Psoas muscle (tissue), 8 donors: ENCODE results near the gene HSPA12A. TPM values are rescaled to one million over a fixed set of nuclear protein-coding genes. Genes with fewer than 3 reads are reported as not detected.
"Not testable (repeated sequence)": the region's sequence is repeated elsewhere in the genome, so short reads cannot be mapped to it uniquely, and the experiment has no call there.

ENCODE experiments used
- ATAC-seq, 4 donors: fragments of 200-7000 bp; cut with Tn5 transposase; one replicate each; pipeline ENCODE4 v1.9.1; 2020; ENCODE audit warnings: moderate library complexity in 3 of 4, mild to moderate bottlenecking in 2 of 4
- DNase-seq, 2 donors: peaks; one replicate each; pipeline ENCODE4 v3.0.0-alpha.2; 2020
- H3K27ac ChIP-seq: fragments of 200-600 bp; one replicate; pipeline ENCODE4 v1.8.0; 2022
- H3K27me3 ChIP-seq, 3 donors: fragments of 200-600 bp in 1 of 3; one replicate each; pipeline versions ENCODE4 v1.6.1 to v1.8.0; 2013 to 2022; ENCODE audit warnings: low read length in 2 of 3, mild to moderate bottlenecking in 2 of 3, moderate library complexity in 1 of 3; ENCODE audit not compliant: insufficient read depth in 3 of 3
- H3K36me3 ChIP-seq, 2 donors: fragments of 200-600 bp in 1 of 2; one replicate each; pipeline versions ENCODE4 v1.6.1 to v1.8.0; 2013 to 2022; ENCODE audit warnings: low read depth in 1 of 2, mild to moderate bottlenecking in 1 of 2, moderate library complexity in 1 of 2; ENCODE audit not compliant: insufficient read depth in 1 of 2
- H3K4me1 ChIP-seq: fragments of 200-600 bp; one replicate; pipeline ENCODE4 v1.8.0; 2022
- H3K4me3 ChIP-seq: fragments of 200-600 bp; one replicate; pipeline ENCODE4 v1.8.0; 2022; ENCODE audit warnings: mild to moderate bottlenecking
- H3K9me3 ChIP-seq: fragments of 200-600 bp; one replicate; pipeline ENCODE4 v1.8.0; 2022
- WGBS, 3 donors: extraction: QIAGEN DNeasy Blood & Tissue Kit; methylation state at CpG; one replicate each; pipeline versions ENCODE4 v1.1.6 to v1.1.7; 2013; 5-methylcytosine and 5-hydroxymethylcytosine counted together
- intact Hi-C, 2 donors: fragments of 100-400 bp; cut with DNase I; formaldehyde crosslinking; loops; one replicate each; pipeline versions ENCODE4 v1.11.0 to v1.14.2; 2022
- polyA plus RNA-seq, 3 donors: library from polyadenylated mRNA; stranded (reverse); fragments of 200-250 nt; gene quantifications; one replicate each; pipeline ENCODE4 v1.2.3, GENCODE V29; 2013
- total RNA-seq, 4 donors: library from RNA; stranded (reverse); fragmentation: NEBNext Ultra II Directional in 2 of 4; extraction: Animal tissue kit (Norgen Biotek cat#: 25700) in 2 of 4; gene quantifications; one replicate each; pipeline versions ENCODE4 v1.2.1 to v1.2.4, GENCODE V29; 2021 to 2023
- TF ChIP-seq, protein P1 (sequence below): fragments of 200-600 bp; IDR thresholded peaks from one replicate; pipeline ENCODE4 v1.8.0; 2022; ENCODE audit warnings: antibody characterized with exemption
- donor health status: healthy with polysubstance abuse.
- donor health status: DM: no; HTN: no; CAD: no; lungs with moderate emphysema.
- donor health status: Bipolar disorder and iron deficiency.
- donor health status: healthy.
- donor health status: DM: yes; HTN: yes; CAD: no.
- donor health status: DM: no; HTN: no; CAD: no.
- donor health status: DM: no; HTN: no; CAD: no.
- donor health status: DM: yes; HTN: yes; CAD: no.

Gene HSPA12A
- total and polyA plus RNA-seq, 7 donors: 2.6 to 11.4 (median 7.0) TPM

DNA sequence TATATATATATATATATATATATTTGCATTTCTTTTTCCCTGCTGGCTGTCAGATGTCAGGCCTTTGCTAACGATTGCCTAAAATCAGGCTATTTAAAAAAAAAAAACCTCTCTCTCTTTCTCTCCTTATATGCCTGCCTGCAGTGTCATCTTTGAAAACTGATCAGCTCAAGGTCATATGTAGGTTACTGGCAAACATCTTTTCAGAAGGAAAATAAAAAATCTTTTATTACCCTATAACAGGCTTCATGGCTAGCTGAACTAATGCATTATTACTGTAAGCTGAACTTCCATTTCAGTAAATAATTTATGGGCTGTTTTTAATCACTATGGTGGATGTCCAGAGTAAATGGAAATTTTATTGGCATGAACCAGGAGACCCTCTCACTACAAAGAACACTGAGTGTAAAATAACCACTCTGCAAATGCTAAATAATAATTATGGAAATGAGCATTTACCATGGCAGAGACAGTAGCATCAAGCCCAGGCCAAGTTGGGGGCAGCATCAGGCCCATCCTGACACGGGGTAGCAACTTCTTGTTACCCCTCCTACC is 29.3 kb downstream of the HSPA12A start:
- intact Hi-C loops: no loop called here
- 79 to 80% (median 80%) methylated on average over 2 of the region's 2 CpGs for WGBS, 3 donors
- Histone ChIP-seq H3K4me1 (no peaks in the 10 kb centered on the region), H3K27me3 (no peaks in the 10 kb centered on the region), H3K27ac (no peak overlapping the region), H3K36me3 (no peaks in the 10 kb centered on the region), H3K9me3 (no peaks in the 10 kb centered on the region), H3K4me3 (no peak overlapping the region)
- DNase-seq (no peak), ATAC-seq (no peak)
- TF ChIP-seq, protein P1, sequence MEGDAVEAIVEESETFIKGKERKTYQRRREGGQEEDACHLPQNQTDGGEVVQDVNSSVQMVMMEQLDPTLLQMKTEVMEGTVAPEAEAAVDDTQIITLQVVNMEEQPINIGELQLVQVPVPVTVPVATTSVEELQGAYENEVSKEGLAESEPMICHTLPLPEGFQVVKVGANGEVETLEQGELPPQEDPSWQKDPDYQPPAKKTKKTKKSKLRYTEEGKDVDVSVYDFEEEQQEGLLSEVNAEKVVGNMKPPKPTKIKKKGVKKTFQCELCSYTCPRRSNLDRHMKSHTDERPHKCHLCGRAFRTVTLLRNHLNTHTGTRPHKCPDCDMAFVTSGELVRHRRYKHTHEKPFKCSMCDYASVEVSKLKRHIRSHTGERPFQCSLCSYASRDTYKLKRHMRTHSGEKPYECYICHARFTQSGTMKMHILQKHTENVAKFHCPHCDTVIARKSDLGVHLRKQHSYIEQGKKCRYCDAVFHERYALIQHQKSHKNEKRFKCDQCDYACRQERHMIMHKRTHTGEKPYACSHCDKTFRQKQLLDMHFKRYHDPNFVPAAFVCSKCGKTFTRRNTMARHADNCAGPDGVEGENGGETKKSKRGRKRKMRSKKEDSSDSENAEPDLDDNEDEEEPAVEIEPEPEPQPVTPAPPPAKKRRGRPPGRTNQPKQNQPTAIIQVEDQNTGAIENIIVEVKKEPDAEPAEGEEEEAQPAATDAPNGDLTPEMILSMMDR: no peak

DNA sequence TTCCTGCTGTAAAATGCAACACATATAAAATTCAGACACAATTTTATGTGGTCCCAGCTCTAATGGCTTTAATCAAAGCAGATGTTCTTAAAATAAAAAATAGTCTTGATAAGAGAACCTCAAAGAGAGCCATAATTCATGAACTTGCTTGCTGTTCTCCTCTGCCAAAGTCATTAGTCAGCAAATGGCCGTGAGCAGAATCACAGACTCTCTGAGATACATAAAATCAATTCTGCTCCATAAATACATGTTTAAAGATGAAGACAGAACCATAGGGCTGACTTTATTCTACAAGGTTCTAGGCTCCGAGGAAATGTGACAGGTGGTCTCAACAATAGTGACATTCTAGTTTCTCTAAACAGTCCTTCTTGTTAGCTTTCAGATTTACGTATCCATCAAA is 29.8 kb downstream of the HSPA12A start:
- TF ChIP-seq, protein P1: no peak
- H3K27ac ChIP-seq: no peak overlapping the region
- 59 to 71% (median 62%) methylated on average over 3 of the region's 3 CpGs for WGBS, 3 donors

DNA sequence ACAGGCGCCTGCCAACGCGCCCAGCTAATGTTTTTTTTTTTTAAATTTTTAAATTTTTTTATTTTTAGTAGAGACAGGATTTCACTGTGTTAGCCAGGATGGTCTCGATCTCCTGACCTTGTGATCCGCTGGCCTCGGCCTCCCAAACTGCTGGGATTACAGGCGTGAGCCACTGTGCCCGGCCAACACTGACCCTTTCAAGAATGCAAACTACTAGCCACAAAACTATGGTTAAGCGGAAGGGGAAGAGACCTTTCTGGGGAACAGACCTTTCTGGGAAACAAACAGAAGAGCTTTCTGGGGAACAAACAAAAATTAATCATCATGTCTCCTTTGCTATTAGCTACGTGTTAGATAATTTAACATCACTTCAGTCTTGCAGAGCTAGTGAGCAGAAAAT is 30.6 kb downstream of the HSPA12A start:
- H3K27ac ChIP-seq, H3K27me3 ChIP-seq, H3K4me3 ChIP-seq, H3K36me3 ChIP-seq, H3K9me3 ChIP-seq, ATAC-seq, H3K4me1 ChIP-seq, DNase-seq, intact Hi-C loops: not testable (repeated sequence)
- WGBS, 3 donors: 95 to 98% (median 95%) methylated on average over 10 of the region's 10 CpGs

More for the DNA sequence above, 29.8 kb downstream of the HSPA12A start:
- Histone ChIP-seq H3K27me3 (no peaks in the 10 kb centered on the region), H3K36me3 (no peaks in the 10 kb centered on the region), H3K9me3 (no peaks in the 10 kb centered on the region), H3K4me1 (no peaks in the 10 kb centered on the region), H3K4me3 (no peak overlapping the region)
- DNase-seq: no peak
- intact Hi-C loops: no loop called here
- ATAC-seq: no peak

DNA sequence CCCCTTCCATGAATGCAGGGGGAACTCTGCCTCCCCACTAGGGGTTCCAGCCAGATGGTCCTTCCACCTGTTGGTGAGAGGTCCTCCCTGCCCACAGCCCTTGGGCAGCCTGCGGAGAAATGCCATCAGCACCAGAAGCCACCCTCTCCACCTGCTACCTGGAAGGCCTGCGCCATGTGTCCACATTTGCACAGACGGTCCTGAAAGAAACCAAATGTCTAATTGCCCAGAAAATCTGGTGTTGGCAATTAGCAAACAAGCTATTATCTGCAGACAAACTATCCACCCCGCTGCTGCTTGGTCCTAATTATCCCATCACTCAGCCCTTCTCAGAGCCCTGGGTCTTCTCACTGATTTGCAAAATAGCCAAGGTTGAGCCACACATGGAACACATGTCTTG is 32.3 kb downstream of the HSPA12A start:
- H3K27me3 ChIP-seq: peaks cover 0 to 1% (median 0%) of the 10 kb centered on the region in 3 donors
- no peaks in the 10 kb centered on the region for H3K36me3 ChIP-seq
- no peaks in the 10 kb centered on the region for H3K4me1 ChIP-seq
- DNase-seq: no peak
- H3K9me3 ChIP-seq: no peaks in the 10 kb centered on the region
- WGBS, 3 donors: 87 to 95% (median 90%) methylated on average over 4 of the region's 4 CpGs
- intact Hi-C loops: no loop called here
- TF ChIP-seq, protein P1: no peak
- no peak overlapping the region for H3K27ac ChIP-seq
- H3K4me3 ChIP-seq: no peak overlapping the region
- no peak for ATAC-seq

DNA sequence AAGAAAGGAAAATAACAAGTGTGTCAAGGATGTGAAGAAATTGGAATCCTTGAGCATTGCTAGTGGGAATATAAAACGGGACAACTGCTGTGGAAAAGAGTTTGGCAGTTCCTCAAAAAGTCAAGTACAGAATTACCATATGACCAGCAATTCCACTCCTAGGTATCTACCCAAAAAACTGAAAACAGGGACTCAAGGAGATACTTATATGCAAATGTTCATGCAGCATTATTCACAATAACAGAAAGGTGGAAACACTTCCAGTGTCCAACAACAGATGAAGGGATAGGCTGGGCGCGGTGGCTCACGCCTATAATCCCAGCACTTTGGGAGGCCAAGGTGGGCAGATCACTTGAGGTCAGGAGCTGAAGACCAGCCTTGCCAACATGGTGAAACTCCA is 33.5 kb downstream of the HSPA12A start:
- DNase-seq (no peak), ATAC-seq (no peak)
- Histone ChIP-seq H3K36me3 (no peaks in the 10 kb centered on the region), H3K27me3 (peaks cover 0 to 1% (median 0%) of the 10 kb centered on the region in 3 donors), H3K4me3 (no peak overlapping the region), H3K4me1 (no peaks in the 10 kb centered on the region), H3K27ac (no peak overlapping the region), H3K9me3 (no peaks in the 10 kb centered on the region)
- WGBS, 3 donors: 78 to 85% (median 83%) methylated on average over 4 of the region's 4 CpGs
- TF ChIP-seq, protein P1: no peak
- intact Hi-C loops: no loop called here
